NCI-H128 (cell line): Measurements from ENCODE around the gene ARHGAP23.
A peak's percentile ranks its signal among the peaks of the same experiment; 100 is the strongest.
"Not testable (repeated sequence)": the region's sequence is repeated elsewhere in the genome, so short reads cannot be mapped to it uniquely, and the experiment has no call there.

Source experiments
- DNase-seq: peaks from one replicate; lab custom pipeline; 2025; ENCODE audit not compliant: unreplicated experiment; lab: John Stamatoyannopoulos, UW

The ARHGAP23 gene

DNA sequence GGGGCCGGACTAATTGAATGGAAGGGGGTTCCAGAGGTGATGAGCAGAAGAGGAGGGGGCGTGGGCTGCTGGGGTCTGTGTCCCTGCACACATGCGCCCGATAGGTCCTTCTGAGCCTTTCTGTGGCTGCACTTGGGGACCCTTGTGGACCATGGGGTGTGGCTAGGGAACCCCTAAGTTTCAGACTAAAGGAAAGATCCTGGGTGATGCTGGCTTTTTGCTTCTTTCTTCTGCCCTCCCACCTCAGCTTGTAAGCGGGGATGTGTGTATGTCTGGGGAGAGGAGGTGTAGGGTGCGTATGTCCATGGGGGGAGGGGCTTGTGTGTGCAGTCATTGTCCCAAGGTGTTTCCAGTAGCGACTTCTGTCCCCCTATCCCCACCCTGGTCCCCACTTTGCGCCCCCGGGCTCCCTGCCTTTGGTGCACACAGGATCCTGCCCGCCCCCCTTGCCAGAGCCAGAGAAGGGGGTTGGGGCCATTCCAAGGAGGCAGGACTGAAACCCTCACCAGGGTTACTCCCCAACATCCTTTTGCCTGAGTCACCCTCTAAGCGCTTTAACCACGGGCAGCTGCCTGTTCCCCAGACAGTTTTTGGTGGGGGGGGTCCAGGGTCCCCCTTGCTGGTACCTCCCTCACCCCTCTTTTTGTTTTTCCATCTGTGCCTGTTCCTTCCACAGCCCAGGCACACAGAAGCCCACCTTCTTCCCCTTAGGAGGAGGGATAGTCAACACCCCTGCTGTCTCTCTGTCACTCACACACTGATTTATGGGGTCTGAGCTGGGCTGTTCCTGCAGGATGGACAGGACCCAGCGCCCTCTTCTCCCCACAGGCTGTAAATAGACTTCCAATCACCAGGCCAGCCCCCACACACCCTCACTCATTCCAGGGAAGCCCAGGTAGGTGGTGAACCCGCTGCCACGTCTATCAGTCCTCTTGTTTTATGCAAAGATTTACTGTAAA is 83.2 kb downstream of the ARHGAP23 start:
- no peak for DNase-seq

DNA sequence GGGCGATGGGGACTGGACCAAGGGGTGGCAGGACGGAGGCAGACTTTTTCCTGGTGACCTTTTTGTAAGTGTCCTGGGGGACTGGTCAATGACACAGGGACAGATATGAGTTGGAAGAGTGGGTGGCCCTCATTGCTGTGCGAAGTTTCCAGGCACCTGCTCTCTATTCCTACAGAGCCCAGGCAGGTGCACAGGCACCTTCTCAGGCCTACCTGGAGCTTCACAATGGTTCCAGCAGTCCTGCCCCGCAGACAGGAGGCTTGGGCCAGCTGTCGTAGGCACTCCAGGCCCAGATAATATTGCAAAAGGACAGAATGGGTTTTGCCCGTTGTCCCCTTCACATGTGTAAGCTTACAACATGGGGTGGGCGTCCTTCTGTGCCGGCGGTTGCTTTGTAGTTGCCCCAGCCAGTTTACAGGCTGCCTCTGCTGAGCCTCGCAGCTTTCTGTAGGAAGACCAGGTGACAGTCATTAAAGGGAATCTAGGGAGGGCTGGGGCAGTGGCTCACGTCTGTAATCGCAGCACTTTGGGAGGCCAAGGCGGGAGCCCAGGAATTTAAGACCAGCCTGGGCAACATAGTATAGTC is 84.3 kb downstream of the ARHGAP23 start:
- DNase-seq = no peak

DNA sequence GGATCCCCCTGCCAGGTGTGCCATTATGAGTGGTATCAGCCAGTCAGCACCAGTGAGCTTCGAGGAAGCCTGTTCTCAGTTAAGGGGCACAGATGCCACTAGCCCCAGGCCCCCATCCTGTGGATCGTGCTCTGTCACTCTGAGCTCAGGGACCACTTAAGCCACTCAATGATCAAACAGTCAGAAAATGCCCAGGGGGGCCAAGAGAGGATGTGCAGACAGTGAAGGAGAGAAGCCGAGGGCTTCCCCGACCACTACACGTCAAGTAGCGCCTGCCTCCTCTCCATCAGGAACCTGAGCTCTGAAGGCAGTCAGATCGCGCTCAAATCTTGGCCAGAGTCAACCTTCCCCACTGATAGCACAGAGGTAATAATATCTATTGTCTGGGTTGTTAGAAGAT is 98.3 kb downstream of the ARHGAP23 start:
- peak; percentile 4 for DNase-seq

DNA sequence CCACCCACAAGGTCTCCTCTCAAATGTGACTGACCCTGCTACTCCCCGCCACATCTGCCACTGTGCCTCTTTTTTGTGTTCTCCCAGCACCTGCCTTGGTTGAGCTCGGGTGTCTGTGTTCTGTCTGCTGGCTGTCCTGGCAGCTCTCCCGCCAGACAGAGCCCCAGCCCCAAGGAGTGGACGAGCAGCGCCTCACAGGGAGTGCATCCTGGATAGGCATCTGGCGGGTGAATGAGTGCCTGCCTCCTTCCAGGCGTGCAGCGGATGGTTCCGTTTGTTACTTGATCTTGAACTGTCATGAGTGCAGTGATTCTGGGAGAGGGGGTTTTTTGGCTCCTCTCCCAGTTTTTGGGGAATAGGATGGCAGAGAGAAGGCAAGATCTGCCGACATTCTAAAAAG is 99.9 kb downstream of the ARHGAP23 start:
- DNase-seq = not testable (repeated sequence)

DNA sequence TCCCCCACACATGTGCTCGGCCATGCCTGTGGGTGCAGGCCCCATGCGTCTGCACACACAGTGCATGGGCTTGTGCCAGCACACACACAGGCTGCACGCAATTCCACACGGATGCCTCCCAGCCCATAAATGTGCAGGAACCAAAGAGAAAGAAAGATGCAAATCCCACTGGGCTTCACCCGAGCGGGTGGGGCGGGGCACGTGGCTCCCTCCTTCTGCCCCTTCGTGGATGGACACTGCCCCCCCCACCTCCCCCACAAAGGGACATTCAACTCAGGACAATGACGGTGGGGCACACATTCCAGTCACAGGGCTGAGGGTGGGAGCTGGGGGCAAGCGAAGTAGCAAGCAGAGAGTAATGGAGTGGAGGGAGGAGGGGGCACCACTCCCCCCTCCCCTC is 102.6 kb downstream of the ARHGAP23 start:
- DNase-seq = not testable (repeated sequence)

DNA sequence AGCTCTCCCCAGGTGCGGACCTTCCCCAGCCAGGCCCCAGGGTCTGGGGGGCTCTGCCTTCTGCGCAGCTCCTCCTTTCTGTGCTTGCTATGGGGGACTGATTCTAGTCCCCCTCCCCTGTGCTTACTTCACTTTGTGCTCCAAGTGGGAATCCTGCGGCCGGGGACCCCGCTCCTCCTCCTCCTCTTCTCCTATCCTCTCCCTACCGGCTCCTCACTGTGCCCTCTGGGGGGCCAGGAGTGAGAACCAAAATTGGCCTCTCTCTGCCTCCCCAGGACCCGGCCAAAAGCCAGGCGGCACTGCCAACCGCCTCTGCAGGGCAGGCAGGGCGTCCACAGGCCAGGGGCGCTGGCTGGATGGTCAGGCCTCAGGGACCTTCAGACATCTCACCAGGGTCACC is 103.5 kb downstream of the ARHGAP23 start:
- not testable (repeated sequence) for DNase-seq

DNA sequence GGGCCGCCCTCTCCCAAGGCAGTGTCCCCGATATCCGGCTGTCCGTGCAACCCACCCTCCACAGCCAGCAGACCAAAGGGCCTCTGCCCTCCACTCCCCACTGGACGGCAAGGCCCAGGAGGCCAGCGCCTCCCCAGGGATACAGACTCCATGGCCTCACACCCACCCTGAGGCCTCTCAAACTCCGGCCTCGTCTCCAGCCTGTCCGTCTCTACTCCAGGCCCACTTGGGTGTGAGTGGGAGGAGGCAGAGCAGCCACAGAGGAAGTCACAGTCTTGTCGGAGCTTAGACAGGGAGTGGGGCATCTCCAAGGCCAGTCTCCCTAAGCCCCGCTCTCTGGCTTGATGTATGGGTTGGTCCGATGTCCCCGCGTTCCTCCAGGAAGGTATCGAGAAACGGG is 104.2 kb downstream of the ARHGAP23 start:
- DNase-seq = no peak

DNA sequence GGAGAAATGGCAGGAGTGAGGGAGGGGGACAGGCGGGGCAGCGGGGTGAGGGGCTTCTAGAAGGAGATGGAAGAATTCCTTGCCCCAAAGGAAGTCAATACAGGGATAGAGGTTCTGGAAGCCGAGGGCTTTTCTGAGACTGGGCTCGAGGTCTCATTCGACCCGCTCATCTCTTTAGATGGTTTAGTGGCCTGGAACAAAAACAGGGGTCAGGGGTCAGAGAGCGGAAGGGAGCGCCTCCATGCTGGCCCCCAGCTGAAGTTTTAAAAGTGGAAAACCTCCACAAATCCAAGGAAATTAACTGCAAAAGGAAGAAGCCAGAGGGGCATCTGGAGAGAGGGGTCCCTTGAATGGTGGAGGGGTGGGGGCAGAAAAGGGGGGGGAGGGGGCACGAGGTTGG is 105.0 kb downstream of the ARHGAP23 start:
- no peak for DNase-seq

DNA sequence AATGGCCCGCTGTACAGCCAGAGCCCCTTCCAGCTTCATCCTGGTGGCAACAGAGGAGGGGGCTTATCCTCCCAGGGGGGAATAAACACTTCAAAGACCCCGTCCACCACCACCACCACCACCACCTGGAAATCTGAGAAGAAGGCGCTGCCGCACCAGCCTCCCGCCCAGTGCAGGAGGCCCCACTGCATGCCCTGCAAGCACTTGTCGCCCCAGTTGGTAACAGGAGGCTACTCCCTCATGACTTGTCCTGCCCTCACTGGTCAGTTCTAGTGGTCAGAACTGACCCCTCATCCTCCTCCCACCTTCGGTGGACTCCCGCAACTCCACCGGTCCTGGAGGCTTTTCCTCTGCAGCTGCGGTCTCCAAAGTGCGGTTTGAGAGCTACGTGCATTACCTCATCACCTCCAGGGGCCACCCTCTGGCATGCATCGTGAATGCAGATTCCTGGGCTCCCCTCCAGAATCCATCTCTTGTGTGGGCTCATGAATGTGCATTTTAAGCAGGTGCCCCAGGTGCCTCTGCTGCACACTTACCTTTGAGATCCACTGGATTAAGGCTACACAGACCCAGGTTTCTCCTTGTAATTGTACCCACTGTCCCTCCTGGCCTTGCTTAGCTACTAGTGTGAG is 105.7 kb downstream of the ARHGAP23 start:
- no peak for DNase-seq

DNA sequence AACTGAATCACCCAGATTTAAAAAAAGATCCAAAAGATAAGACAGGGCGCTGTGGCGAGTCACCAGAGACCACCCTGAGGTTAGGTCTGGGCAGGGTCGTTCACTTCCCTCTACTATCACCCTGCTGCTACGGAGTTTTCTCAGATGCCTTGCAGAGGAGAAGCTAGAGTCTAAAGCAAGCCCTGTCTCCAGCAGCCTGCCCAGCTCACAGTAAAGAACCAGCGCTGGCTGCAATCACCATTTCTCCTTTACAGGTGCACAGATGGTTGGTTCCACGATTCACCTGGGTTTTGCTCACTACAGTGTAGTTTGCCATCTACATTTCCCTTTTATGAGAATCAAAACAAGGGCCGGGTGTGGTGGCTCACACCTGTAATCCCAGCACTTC is 106.2 kb downstream of the ARHGAP23 start:
- no peak for DNase-seq

DNA sequence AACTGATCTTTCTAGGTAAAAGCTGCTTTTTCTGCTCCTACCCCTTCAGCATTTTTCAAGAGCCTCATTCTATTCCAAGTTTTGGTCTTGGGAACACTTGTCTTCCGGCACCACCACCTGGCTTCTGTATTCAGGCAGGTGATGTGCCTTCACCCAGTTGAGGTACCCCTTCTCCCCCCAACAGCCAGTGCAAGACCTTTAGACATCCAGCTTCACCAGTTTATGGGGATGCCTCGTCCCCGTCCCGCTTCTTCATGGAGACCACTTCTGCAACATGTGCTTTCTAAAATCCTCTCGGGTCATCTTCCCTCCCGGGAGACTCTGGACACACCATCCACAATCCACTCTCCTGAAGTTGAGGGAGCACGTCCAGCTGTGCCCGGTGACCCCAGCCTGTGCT is 107.6 kb downstream of the ARHGAP23 start:
- no peak for DNase-seq

DNA sequence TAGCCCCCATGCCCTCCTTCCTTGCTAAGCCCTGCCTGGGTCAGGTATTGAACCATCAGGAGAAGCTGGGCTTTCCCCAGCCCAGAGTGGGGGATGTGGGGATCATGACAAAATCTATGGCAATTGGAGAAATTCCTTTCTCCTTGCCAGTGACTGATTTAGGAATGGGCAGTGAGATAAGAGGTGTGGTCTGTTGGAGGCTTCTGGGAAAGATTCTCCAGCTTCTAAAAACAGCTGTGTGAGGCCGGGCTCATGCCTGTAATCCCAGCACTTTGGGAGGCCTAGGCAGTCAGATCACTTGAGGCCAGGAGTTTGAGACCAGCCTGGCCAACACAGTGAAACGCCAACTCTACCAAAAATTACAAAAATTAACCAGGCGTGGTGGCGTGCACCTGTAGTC is 108.4 kb downstream of the ARHGAP23 start:
- no peak for DNase-seq

DNA sequence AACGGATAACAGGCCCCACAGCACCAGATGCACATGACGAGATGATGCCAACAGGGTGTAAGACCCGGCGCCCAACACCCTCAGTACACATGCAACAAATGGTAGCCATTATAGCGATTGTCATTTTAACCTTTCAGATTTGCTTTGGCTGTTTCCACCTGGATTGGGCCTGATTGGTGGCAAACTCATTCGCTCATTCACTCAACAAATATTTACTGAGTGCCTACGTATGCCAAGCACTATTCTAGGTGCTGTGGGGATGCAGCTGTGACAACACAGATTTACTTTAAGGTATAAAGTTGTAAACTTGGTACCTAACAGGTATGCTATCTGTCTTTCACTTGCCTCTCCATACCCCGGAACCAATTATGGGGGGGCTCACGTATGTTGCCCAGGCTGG is 110.6 kb downstream of the ARHGAP23 start:
- no peak for DNase-seq

DNA sequence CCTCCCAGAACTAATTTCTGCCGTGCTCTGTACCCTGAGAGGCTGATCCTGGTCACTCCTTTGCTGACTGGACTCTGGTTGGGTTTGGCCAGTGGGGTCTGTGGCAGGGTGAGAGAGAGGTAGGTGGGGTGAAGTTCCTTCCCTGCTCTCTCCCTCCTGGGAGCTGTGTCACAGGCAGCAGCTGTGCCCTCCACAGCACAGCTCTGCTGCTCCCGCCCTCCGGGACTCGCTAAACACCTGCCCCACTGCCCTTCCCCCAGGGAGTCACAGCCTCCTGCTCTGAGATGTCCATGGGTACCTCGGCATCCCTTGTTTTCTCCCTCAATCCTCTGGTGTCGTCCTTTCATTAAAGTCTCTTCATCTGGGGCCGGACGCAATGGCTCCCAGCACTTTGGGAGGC is 111.1 kb downstream of the ARHGAP23 start:
- no peak for DNase-seq

DNA sequence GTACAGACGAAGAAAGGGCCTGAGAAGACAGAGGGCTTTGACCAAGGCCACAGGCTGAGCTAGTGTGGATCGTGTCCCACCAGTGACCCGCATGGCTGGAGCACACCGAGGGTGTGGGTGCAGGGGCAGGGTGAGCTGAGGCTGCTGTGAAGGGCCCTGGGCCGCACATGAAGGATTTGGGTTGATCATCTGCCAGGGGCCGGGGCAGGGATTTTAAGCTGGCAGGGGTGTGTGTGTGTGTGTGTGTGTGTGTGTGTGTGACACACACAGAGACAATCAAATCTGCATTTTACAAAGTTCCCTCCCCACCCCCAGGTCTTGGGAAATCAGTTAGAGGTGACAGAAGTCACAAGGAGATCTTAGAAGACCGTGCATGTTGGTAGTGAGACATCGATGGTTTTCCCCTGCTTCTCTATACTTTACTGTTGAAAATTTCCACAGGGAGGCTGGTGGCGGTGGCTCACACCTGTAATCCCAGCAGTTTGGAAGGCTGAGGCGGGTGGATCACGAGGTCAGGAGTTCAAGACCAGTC is 112.3 kb downstream of the ARHGAP23 start:
- no peak for DNase-seq

DNA sequence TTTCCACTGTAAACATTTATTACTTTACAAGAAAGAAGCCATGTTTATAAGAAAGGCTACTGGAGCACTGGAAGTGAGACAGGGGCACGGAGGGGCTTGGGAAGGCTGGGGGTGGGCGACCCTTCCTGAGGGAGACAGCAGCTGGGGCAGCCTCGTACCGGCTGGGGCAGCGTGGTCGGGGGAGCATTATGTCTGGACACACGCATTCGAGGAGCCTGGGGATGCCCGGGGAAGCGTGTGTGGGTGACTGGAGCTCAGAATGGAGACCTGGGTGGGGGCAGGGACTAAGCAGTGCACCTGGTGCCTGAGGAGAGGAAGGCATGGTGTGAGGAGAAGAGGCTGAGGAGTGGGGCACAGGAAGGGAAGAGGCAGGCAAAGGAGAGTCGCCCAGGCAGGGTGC is 113.0 kb downstream of the ARHGAP23 start:
- no peak for DNase-seq

DNA sequence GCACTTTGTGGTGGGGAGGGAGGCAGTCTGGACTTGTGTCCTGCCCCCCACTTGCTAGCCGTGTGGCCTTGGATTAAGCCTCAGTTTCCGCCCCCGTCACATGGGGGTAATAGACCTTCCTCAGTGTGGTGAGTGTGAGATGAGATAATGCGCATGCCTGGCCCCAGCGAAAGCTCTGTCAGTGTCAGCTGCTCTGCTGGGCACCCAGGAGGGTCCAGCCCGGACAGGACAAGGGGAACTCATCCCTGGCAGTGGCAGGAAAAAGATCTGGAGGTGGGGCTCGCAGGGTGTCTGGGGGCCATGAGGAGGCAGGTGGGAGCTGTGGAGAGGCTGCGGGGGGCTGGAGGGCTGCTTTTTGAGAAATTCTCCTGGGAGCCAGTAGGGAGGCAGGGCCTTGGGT is 114.0 kb downstream of the ARHGAP23 start:
- DNase-seq = no peak

DNA sequence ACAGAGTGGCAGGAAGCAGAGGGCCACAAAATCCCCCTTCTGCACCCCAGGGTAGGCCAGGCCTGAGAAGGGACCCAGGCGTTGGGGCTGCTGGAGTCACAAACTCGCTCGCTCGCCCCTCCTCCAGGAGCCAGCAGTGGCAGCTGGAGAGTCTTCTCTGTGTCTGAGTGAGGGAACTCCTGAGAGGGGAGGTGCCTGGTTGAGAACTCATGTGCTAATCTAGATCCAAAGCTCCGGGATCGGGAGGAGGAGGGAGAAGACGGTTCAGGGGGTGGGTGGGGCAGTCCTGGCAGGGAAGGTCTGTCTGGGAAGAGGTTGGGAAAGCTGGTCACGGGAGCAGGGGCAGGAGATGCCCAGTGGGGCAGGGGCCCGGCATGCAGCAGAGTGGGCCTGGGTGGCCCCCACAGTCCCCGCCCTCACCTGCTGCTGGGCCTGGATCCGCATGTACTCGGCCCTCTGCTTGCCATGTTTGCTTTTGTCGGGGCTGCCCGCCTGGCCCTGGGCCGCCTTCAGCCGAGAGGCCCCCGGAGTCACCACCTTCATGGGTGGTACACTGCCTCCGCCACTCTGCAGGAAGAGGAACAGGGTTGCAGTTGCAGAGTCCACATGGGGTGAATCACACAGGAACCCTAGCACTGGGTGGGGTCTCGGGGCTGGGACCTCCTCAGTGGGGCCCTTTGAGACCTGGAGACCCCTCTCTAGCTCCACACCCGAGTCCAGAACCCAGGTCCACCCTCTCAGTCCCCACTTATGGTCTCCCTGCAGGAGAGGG is 115.3 kb downstream of the ARHGAP23 start:
- DNase-seq = no peak

DNA sequence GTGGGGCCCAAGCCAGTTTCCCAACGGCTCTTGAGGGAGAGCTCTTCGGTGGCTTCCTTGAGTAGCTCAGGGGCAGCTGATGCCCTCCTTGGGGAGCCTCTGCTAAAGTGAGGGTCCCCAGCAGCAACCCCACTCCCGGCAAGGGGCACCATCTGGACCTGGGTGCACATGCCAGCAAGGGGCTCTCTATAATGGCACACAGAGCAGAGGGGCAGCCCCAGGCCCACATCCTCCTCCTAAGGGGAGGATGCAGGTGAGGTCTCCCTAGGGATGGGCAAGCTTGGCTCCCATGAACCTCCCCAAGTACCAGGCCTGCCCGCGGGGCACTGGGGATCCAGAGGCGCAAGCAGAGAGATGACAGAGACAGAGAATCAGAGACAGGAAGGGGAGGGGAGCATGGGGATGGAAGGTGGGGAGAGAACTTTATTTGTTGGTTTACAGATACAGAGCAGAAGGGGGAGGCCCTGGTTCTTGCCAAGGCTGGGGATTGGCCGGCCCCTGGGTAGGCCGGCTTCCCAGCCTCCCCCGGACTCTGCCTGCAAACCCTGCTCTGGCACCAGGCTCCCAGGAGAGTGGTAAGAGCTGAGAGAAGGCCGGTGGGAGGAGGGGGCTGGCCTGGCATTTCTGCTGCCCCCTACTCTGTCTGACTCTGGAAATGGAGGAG is 116.0 kb downstream of the ARHGAP23 start:
- no peak for DNase-seq

DNA sequence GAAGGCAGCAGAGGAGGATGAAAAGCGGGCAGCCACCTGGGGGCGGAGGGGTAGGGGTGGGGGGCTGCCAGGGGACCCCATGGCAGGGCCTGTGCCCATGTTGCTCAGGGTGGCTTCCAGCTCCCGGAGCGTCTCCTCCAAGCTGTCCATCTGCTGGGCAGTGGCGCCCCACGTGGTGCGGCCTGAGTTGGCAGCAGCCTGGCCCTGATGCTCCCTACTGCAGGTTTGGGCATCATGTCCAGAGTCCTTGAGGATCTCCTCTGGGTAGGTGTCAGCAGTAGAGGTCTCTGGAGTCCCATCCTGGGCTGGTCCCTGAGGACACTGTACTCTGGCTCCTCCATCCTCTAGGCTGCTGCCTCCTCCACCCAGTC is 116.6 kb downstream of the ARHGAP23 start:
- no peak for DNase-seq
